ENCODE data around the gene C1QTNF8.

C1QTNF8 gene

GRCh38 chr16:1109648-1110047, 13.6 kb upstream of the C1QTNF8 start:
- no peak for DNase-seq (ENCODE audit: low read depth in 2 of 3, low spot score in 1 of 3)

DNA sequence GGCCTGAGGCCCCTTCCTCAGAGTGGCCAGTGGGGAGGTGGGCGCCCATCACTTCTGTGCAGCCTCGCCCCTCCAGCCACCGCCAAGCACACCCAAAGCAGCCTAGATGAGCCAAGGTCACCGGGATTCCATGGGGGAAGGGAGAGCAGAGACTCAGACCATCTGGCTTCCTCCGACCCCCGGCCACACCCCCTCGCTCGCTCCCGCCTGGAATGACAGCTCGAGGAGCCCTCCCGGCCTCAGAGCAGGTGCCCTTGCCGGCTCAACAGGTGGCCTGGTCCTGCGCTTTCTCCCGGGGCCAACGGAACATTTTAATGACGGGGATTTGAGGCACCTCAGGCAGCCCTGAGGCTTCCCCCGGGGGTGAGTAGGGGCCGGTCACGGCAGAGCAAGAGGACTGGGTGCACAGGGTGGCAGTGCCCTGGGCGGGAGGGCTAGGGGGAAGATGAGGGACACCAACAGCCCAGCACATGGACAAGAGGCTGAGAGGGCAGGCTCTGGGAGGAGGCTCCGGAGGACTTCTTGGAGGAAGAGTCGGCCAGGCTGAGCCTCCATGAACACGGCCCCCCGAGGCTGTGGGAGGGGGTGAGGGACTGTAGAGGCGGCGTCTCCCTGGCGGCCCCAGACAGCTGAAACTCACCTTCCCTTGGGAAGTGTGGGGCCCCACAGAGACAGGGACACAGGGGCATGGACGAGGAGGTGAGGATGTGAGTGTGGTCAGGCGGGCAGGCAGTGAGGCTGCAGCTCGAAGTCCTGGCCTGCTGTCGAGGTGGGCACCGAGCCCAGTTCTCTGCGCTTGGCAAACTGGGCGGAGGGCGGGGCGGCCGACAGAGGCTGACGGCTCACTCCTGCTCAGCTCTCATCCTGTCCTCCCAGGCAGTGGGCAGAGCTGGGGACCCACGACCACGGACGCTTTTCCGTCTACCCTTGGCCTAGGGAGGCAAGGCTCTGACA, 12.5 kb upstream of the C1QTNF8 start:
- no peak for DNase-seq (ENCODE audit: low read depth in 2 of 3, low spot score in 1 of 3)

DNA sequence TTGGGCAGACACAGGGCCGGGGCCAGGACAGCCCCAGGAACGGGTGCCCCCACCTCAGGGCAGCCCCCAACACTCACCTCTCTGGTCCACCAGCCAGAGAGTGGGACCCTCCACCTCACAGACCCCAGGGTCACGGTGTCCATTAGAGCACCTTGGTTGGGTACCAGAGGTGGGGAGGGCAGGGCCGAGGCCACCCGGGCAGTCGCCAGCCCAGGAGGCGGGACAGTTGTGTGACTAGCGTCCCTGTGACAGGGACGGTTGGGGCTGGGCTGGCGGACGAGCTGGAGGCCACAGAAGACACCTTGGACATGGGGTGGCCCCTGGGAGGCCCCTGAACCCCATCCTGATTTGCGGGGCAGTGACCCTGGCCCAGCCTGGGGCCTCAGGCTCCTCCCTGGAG, 11.7 kb upstream of the C1QTNF8 start:
- DNase-seq (ENCODE audit: low read depth in 2 of 3, low spot score in 1 of 3) = no peak

- no peak for DNase-seq (ENCODE audit: low read depth in 2 of 3, low spot score in 1 of 3)
Observed at GRCh38 chr16:1107141-1107540, 11.1 kb upstream of the C1QTNF8 start.

- no peak for DNase-seq (ENCODE audit: low read depth in 2 of 3, low spot score in 1 of 3)
Observed at GRCh38 chr16:1106659-1107058, 10.6 kb upstream of the C1QTNF8 start.

DNA sequence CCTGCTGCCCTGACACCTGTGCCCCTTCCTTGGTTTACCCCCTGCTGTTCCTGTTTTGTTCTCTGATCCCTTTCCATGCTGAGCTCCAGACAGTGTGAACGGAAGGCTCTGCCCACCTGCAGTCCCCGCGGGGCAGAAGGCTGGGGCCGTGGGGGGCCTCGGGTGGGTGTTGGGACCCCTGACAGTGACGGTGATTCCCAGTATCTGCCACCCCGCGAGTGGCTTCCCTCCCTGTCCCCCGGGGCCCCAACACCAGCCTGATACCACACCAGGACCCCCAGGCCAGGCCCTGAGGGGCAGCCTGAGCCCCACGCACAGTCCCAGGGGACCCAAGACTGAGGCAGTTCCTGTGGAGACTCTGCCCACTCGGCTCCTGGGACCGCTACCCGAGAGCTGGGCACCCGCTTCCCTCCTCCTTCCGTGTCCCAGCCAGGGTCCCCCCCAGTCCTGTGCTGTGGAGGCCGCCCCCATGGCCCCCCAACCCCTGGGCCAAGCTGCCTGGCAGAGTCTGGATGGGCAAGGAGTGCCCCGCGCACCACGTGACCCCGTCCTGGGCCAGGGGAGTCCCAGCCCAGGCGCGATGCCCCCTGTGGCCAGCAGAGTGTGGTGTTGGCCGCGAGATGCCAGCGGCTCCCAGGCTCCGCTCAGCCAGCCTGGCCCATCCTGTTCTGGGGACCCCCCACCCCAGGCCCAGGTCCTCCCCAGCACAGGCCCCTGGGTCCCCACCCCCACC, 10.0 kb upstream of the C1QTNF8 start:
- peak; percentile 8 to 39 (median 23) for DNase-seq (ENCODE audit: low read depth in 2 of 3, low spot score in 1 of 3)

- no peak for DNase-seq (ENCODE audit: low read depth in 2 of 3, low spot score in 1 of 3)
Observed at GRCh38 chr16:1103636-1103980, 7.6 kb upstream of the C1QTNF8 start.

DNA sequence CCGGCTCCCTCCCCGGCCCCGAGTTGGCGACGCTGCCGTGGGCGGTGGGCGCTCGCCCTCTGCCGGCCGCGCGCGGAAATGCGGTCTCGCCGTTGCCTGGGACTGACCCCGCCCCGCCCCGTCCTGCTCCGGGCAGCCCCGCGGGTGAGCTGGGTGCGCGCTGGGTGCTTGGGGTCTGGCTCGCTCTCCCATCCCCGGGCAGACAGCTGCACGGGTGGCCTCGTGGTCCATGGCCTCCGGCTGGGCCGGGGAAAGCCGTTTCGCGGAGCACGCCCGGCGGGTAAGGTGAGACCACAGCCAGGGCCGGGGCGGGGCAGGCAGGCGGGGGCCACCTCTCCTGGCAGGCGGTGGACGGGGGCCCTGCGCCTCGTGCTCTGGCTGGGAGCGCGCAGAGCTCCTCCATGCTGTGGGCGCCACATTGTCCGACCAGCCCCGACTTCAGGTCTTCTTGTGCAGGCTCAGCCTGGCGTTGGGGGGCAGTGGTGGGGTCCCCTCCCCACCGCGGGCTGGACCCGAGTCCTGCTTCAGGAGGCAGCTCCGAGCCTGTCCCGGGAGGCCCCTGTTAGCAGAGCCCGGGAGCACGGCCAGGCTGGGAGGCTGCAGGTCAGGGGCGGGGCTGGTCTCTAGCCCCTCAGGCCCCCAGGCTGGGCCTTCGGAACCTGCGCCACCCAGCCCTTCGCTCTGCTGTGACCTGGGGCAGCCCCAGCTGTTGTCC, 7.0 kb upstream of the C1QTNF8 start:
- peak; percentile 33 to 58 (median 56) for DNase-seq (ENCODE audit: low read depth in 2 of 3, low spot score in 1 of 3)

DNA sequence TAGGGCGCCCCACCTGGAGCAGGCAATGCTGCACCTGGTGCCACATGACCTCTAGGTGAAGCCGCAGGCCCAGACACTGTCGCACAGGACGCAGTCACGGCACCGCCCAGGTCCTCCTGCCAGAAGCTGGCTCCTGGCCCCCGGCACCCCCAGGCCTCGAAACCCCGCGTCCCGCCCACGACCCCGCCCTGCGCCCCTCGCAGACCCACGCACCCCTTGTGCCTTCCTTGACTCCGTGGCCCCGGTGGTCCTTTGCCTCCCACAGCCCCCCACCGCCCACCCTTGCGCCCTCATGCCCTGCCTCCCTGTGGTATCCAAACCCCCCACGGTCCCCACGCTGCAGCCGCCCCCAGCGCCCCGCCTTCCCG, 6.3 kb upstream of the C1QTNF8 start:
- DNase-seq (ENCODE audit: low read depth in 2 of 3, low spot score in 1 of 3) = no peak

GRCh38 chr16:1101573-1102332, 5.7 kb upstream of the C1QTNF8 start:
- DNase-seq (ENCODE audit: low read depth in 2 of 3, low spot score in 1 of 3) = no peak

GRCh38 chr16:1101133-1101532, 5.1 kb upstream of the C1QTNF8 start:
- DNase-seq (ENCODE audit: low read depth in 2 of 3, low spot score in 1 of 3) = no peak

GRCh38 chr16:1100084-1100800, 4.2 kb upstream of the C1QTNF8 start:
- no peak for DNase-seq (ENCODE audit: low read depth in 2 of 3, low spot score in 1 of 3)

DNA sequence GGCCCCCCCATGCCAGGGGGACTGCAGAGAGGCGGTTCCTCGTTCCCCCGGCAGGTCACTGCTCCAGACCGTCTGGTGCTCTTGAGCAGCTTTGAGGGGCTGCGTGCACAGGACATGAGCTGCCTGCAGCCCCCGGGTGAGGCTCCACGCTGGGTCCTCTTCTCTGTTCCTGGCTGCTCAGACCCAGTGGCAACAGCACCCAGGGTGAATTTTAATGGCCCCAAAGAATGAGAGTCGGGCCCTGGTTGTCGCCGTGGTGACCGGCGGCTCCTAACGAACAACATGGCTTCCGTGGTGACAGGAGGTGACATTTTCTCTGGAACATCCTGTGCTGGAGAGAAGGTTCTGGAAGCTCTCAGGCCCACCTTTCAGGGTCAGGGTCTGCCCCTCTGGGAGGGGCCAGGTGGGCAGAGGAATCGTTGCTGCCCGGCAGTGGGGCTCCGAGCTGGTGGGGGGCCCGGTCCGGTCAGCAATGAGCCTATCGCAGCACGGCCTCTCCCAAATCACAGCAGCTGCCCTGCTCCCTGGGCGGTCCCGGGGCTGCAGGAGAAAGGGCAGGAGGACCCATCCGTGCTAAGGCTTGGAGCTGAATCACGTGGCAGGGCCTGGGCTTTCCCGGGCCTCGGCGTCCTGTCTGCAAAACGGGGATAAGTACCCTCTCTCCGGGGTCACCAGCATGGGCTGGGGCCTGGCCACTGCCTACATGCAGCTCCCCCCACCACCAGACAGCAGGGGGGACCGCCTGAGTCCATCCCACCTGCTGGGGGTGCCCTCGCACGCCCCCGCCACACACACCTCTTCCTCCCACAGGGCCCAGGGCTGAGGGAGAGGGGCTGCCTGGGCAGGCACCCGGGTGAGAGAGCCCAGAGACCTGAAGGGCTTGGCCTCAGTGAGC, 3.4 kb upstream of the C1QTNF8 start:
- DNase-seq (ENCODE audit: low read depth in 2 of 3, low spot score in 1 of 3) = no peak

GRCh38 chr16:1098266-1098991, 2.4 kb upstream of the C1QTNF8 start:
- no peak for DNase-seq (ENCODE audit: low read depth in 2 of 3, low spot score in 1 of 3)

DNA sequence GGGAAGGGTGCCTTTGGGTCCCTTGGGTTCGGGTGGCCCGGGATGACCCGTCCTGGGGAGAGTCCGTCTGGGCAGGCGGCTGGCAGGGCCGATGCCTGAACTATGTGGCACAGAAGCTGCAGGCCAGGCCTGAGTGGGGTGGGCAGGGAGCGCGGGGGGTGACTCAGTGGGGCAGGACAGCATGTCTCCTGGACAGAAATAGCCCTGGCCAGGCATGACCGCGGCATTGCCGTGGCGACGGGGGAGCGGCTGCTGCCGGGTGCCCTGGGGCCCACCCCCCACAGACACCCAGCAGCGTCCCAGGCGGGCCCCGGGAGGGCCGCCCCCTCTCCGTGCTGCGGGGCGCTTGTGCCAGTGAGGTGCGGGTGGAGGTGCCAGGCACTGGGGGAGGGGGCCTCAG, 1.8 kb upstream of the C1QTNF8 start:
- DNase-seq (ENCODE audit: low read depth in 2 of 3, low spot score in 1 of 3) = no peak

DNA sequence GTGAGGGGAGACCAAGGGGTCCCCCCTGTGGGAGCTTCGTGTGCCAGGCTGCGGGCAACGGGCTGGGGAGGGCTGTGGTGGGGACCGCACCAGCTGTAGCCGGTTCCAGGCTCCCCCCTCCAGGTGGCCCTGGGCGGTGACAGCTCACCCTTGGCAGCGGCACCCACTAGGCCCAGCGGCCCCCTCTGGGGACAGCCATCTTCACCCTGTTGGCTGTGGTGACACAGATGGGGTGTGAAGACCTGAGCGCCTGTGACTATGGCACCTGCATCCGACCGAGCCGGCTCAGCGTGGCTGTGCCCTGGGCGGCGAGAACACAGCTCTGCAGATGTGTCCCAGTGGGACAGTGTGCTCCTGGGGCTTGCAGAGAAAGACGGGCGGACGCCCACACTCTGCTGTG, 1.1 kb upstream of the C1QTNF8 start:
- DNase-seq (ENCODE audit: low read depth in 2 of 3, low spot score in 1 of 3) = no peak

GRCh38 chr16:1095450-1096168, 435 bp downstream of the C1QTNF8 start:
- no peak for DNase-seq (ENCODE audit: low read depth in 2 of 3, low spot score in 1 of 3)
